ENCODE data around the gene MAP2K5.

DNA sequence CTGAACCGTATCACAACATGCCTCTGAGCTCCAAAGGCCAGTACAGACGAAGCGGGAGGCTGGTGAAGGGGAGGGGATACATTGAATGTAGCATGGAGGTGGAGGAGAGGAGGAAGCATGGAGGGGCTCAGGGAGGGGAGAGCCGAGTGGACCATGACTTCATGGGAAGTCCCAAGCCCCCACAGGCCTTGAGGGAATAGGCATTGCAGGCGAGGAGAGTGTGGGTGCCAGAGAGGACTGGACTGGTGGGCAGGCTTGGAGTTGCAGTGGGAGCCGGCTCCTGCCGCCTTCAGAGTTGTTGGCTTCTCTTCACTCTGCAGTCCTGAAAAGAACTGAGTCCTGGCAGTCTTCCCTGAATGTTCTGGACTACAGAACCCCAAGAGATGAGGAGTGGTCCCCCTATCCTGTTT is 300.6 kb downstream of the MAP2K5 start:
- TF ChIP-seq CTCF (IDR thresholded peaks at IDR 0.05; ENCODE audit: low read depth, low read length, missing input control), result no peak
- TF ChIP-seq, protein P1, sequence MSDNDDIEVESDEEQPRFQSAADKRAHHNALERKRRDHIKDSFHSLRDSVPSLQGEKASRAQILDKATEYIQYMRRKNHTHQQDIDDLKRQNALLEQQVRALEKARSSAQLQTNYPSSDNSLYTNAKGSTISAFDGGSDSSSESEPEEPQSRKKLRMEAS (IDR thresholded peaks at IDR 0.05), result no peak
- TF ChIP-seq, protein P2, sequence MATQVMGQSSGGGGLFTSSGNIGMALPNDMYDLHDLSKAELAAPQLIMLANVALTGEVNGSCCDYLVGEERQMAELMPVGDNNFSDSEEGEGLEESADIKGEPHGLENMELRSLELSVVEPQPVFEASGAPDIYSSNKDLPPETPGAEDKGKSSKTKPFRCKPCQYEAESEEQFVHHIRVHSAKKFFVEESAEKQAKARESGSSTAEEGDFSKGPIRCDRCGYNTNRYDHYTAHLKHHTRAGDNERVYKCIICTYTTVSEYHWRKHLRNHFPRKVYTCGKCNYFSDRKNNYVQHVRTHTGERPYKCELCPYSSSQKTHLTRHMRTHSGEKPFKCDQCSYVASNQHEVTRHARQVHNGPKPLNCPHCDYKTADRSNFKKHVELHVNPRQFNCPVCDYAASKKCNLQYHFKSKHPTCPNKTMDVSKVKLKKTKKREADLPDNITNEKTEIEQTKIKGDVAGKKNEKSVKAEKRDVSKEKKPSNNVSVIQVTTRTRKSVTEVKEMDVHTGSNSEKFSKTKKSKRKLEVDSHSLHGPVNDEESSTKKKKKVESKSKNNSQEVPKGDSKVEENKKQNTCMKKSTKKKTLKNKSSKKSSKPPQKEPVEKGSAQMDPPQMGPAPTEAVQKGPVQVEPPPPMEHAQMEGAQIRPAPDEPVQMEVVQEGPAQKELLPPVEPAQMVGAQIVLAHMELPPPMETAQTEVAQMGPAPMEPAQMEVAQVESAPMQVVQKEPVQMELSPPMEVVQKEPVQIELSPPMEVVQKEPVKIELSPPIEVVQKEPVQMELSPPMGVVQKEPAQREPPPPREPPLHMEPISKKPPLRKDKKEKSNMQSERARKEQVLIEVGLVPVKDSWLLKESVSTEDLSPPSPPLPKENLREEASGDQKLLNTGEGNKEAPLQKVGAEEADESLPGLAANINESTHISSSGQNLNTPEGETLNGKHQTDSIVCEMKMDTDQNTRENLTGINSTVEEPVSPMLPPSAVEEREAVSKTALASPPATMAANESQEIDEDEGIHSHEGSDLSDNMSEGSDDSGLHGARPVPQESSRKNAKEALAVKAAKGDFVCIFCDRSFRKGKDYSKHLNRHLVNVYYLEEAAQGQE (IDR thresholded peaks at IDR 0.05), result no peak
- no peak for TF ChIP-seq HNF4G (IDR thresholded peaks at IDR 0.05)
- no peak for TF ChIP-seq ATF3 (IDR thresholded peaks at IDR 0.05)
- TF ChIP-seq SP1 (IDR thresholded peaks at IDR 0.05), result no peak
- TF ChIP-seq EGR1 (IDR thresholded peaks at IDR 0.05; ENCODE audit: low read depth in 2 of 2), result no peak
- TF ChIP-seq YY1 (IDR thresholded peaks at IDR 0.05), result no peak
- no peak for TF ChIP-seq JUND (IDR thresholded peaks at IDR 0.05)

Data from liver (tissue), 3 donors.